HG02623 (cell line): ENCODE data around the gene TMX2.
"Not testable (repeated sequence)": the region's sequence is repeated elsewhere in the genome, so short reads cannot be mapped to it uniquely, and the experiment has no call there.

Source experiments
- ATAC-seq: cut with Tn5 transposase; IDR thresholded peaks from one replicate; pipeline ENCODE4 v1.9.1; 2021; ENCODE audit warnings: moderate library complexity; ENCODE audit not compliant: unreplicated experiment

Gene TMX2, protein sequence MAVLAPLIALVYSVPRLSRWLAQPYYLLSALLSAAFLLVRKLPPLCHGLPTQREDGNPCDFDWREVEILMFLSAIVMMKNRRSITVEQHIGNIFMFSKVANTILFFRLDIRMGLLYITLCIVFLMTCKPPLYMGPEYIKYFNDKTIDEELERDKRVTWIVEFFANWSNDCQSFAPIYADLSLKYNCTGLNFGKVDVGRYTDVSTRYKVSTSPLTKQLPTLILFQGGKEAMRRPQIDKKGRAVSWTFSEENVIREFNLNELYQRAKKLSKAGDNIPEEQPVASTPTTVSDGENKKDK

GRCh38 chr11:57712256-57713150 is at the start of gene TMX2:
Gene TMX2 (plus strand): TSS chr11:57712593. CDS start chr11:57712619, 26 bp downstream.
- peak; percentile 94 for ATAC-seq

DNA sequence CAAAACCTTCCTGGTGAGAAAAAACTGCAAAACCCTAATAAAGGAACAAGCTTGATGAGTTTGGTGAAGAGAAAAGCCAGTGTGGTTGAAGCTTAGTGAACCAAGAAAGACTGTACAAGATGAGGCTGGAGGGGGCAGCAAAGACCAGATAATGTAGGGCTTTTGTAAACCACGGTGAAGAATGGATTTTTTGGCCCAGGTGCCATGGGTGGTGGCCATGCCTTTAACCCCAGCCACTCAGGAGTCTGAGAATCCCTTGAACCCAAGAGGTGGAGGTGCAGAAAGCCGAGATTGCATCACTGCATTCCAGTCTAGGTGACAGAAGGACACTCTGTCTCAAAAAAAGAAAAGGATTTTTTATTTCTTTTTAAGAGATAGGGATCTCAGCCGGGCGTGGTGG is 49.5 kb upstream of the TMX2 start:
- no peak for ATAC-seq

DNA sequence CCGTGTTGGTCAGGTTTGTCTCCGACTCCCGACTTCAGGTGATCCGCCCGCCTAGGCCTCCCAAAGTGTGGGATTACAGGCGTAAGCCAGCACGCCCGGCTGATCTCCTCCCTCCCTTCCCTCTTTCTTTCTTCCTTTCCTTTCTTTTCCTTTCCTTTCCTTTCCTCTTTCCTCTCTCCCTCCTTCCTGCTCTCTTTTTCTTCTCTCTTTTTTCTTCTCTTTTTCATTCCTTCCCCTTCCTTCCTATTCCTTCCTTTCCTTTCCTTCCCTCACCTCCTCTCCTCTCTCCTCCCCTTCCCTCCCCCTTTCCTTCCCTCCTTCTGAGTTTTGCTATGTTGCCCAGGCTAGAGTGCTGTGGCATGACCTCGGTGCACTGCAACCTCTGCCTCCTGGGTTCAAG is 48.4 kb upstream of the TMX2 start:
- no peak for ATAC-seq

- ATAC-seq, result peak; percentile 57
Measured at GRCh38 chr11:57667117-57667735, 45.2 kb upstream of the TMX2 start.

DNA sequence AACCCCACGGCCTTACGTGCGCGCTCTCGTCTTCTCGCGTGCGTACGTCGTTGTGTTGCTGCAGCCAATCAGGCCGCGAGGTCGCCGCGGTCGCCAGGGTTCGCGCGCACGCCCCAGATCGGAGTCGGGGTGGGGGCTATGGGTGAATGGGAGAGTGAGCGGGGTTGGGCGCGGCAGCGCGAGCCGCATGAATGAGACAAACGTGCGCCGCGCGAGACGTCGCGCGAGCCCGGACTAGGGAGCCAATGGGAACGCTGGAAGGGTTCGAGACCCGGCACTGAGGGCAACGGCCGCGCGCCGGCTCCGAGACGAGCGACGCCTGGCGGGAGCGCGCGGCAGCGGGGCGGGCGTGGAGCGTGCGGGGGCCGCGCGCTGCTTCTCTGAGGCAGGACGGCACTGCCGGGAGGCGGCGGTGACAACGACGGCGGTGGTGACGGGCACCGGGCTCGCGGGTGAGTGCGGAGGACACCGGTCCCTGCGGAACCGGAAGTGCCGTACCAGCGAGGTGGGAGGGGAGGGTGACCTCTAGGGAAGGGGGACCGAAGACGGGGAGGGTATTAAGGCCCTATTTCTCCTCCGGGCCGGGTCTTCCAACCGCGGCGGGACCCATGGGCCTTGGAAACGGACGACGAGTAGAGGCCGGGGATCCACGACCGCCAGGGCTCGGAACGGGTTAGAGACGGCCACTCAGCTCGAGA is 44.5 kb upstream of the TMX2 start, which contains the start of gene ZDHHC5:
TSS of gene ZDHHC5 (plus strand) at position 379 of the 698 bp plus-strand sequence. CDS start 4,977 bp downstream, outside the sequence.
- ATAC-seq, result peak; percentile 78

GRCh38 chr11:57668434-57668782 is 44.0 kb upstream of the TMX2 start:
- peak; percentile 4 for ATAC-seq

DNA sequence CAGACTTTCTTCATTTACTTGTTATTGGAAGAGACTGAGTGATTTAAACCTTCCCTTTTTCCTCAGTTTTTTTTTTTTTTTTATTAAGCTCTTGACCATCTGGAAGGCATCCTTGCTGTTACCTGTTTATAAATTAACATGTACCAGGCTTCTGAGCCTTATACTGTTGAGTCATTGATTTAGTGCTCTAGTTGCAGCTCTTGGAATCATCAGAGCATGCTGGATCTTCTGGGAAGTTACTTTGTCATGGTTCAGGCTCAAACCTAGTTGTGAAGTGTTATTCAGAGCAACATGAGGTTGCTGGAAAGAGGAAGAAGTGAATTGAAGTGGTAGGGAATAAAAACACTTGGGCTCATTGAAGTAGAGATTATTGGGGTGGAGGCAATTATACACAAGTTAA is 38.1 kb upstream of the TMX2 start:
- ATAC-seq, result no peak

DNA sequence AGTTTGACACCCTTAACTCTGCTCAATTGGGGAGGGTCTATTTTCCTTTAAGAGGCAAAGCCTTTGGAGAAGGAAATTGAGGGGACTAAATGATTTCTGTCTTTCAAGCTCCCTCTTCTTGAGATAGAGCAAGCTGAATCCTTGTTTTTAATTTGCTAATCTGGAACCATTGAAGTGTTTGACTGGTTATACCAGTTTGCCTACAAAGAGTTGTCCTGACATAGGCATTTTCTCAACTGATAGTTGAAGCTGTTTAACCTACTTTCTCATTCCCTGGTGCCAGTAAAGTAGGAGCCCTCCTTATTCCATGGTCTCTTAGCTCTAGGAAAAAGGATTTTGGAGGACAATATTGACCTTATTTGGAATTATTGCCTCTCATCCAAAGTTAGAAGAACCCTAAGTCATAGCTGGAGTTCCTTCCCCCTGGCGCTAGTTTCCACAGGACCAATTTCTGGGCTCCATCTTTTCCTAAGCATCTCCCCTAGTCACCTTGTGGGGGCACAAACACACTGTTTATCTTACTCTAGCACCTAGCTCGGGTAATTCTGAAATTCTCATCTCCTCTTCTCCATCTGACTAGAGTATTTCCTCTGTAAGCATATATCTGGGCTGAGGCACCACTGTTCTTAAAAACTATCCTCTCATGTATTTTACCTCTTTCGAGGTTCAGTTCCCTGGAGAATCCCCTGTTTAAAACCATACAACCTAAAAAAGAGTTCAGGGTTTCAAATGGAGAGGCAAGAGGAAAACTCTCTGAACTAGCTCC is 37.0 kb upstream of the TMX2 start:
- no peak for ATAC-seq

DNA sequence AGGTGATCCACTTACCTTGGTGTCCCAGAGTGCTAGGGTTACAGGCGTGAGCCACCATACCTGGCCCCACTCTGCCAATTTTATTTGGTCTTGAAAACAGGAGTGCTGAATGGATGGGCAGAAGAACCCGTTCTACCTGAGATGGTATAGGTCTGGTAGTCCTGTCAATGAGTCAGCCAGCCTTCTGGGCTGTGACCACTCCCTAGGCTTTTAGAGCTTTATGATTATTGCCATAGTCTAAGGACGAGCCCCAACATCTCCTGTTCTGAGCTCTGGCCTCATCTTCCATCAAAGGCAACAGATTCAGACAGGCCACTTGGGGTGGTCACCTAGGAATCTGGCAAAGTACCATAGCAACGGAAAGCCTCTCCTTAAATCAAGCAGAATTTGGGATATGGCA is 33.0 kb upstream of the TMX2 start:
- no peak for ATAC-seq

GRCh38 chr11:57680552-57680874 is 31.9 kb upstream of the TMX2 start:
- no peak for ATAC-seq

- ATAC-seq, result no peak
Measured at GRCh38 chr11:57681168-57681567, 31.2 kb upstream of the TMX2 start.

DNA sequence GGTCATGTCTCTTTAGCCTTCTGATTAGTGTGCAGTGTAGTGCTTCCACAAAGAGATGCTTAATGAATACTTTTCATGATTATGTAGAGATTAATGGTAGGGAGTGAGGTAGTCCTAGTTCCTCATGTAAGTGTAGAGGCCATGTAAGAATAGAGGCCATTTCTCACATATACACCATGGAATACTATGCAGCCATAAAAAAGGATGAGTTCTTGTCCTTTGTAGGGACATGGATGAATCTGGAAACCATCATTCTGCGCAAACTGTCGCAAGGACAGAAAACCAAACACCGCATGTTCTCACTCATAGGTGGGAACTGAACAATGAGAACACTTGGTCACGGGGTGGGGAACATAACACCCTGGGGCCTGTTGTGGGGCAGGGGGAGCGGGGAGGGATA is 21.9 kb upstream of the TMX2 start:
- not testable (repeated sequence) for ATAC-seq

GRCh38 chr11:57698843-57699365 is 13.5 kb upstream of the TMX2 start:
- ATAC-seq, result no peak

GRCh38 chr11:57699813-57700212 is 12.6 kb upstream of the TMX2 start:
- no peak for ATAC-seq

DNA sequence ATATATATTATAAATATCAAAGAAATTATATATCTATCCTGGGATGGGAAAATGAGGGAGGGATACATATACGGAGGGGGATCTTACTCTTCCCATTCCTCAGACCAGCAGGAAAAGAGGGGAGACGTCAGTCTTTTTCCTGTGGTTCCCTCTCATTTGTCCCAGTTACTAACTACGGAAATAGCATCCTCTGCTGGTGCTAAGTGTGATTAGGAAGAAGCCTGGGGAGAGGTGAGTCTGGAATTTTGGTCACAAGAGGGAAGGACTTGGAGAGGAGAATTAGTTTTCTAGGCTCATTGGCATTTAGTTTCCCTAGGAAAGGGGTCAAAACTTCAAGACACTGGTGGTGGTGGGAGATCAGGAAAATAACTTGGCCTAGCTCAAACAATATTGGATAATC is 12.0 kb upstream of the TMX2 start:
- no peak for ATAC-seq

DNA sequence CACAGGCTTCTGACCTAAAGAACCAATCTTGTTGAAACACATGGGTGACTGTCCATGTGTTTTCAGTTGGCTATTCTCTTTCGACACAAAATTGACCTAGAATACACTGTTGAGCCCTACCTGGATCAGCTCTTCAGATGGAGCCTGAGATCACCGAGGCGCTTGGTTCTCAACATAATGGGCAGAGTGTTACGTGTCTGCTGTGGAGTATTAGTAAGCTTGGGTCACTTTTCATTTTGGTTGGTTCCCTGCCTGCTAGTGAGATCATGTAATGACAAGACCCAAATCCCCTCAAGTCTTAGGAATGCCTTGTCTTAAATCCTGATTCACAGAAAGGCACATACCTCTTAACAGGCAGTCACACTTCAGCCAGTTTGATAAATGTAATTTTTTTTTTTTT is 9.1 kb upstream of the TMX2 start:
- ATAC-seq, result no peak

GRCh38 chr11:57704932-57705331 is 7.5 kb upstream of the TMX2 start:
- no peak for ATAC-seq

- not testable (repeated sequence) for ATAC-seq
Measured at GRCh38 chr11:57705432-57705831, 7.0 kb upstream of the TMX2 start.

GRCh38 chr11:57709802-57710367 is 2.5 kb upstream of the TMX2 start:
- ATAC-seq, result no peak
